Measurements from ENCODE around the gene CCP110.

DNA sequence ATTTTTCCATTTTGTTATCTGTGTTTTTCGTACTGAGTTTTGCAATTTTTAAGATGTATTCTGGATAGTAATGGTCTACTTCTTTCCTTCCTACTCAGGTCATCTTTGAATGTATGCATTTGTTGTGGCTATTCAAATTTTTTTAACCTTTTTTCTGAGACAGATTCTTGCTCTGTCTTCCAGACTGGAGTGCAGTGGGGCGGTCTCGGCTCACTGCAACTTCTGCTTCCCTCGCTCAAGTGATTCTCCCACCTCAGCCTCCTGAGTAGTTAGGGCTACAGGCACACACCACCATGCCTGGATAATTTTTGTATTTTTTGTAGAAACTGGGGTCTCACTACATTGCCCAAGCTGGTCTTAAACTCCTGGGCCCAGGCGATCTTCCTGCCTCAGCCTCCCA, 65.4 kb downstream of the CCP110 start:
- TF ChIP-seq, protein P1, sequence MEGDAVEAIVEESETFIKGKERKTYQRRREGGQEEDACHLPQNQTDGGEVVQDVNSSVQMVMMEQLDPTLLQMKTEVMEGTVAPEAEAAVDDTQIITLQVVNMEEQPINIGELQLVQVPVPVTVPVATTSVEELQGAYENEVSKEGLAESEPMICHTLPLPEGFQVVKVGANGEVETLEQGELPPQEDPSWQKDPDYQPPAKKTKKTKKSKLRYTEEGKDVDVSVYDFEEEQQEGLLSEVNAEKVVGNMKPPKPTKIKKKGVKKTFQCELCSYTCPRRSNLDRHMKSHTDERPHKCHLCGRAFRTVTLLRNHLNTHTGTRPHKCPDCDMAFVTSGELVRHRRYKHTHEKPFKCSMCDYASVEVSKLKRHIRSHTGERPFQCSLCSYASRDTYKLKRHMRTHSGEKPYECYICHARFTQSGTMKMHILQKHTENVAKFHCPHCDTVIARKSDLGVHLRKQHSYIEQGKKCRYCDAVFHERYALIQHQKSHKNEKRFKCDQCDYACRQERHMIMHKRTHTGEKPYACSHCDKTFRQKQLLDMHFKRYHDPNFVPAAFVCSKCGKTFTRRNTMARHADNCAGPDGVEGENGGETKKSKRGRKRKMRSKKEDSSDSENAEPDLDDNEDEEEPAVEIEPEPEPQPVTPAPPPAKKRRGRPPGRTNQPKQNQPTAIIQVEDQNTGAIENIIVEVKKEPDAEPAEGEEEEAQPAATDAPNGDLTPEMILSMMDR (IDR thresholded peaks at IDR 0.05), result no peak
- TF ChIP-seq POLR2A (IDR thresholded peaks at IDR 0.05), result no peak
